ENCODE results near the gene CCDC150.

The CCDC150 gene

DNA sequence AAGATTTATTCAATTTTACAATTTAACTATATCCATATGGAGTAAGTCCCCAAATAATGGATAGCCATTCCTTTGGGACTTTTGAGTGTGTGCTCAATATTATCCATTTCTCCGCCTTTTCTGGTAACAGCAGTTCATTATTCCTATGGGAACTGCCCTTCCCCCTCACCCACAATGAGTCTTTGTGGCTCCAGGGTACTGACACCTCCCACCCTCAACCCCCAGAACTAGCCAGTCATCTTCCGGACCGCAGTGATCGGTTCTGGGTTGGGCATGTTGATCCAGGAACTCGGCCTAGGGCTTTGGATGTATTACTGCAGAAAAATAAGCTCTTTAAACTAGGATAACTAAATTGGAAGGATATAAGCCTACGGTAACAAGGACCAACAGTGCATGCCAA lies 45.4 kb upstream of the CCDC150 start:
- TF ChIP-seq, protein P1, sequence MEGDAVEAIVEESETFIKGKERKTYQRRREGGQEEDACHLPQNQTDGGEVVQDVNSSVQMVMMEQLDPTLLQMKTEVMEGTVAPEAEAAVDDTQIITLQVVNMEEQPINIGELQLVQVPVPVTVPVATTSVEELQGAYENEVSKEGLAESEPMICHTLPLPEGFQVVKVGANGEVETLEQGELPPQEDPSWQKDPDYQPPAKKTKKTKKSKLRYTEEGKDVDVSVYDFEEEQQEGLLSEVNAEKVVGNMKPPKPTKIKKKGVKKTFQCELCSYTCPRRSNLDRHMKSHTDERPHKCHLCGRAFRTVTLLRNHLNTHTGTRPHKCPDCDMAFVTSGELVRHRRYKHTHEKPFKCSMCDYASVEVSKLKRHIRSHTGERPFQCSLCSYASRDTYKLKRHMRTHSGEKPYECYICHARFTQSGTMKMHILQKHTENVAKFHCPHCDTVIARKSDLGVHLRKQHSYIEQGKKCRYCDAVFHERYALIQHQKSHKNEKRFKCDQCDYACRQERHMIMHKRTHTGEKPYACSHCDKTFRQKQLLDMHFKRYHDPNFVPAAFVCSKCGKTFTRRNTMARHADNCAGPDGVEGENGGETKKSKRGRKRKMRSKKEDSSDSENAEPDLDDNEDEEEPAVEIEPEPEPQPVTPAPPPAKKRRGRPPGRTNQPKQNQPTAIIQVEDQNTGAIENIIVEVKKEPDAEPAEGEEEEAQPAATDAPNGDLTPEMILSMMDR (conservative IDR thresholded peaks at IDR 0.05; ENCODE audit: low read depth, low read length), result no peak
- no peak for DNase-seq (ENCODE audit: low read depth)
- no peak overlapping the region for H3K4me3 ChIP-seq (ENCODE audit: low read depth, low read length)

DNA sequence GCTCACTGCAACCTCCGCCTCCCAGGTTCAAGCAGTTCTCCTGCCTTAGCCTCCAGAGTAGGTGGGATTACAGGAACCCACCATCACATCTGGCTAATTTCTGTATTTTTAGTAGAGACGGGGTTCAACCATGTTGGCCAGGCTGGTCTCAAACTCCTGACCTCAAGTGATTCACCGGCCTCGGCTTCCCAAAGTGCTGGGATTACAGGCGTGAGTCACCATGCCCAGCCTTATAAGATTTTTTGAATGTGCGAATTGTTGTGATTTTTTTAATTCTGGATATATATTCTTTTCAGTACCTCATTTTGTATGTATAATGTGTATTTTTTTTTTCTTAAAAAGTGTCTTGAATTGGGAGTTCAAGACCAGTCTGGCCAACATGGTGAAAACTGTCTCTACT lies 42.0 kb upstream of the CCDC150 start:
- DNase-seq (ENCODE audit: low read depth), result no peak
- TF ChIP-seq, protein P1 (conservative IDR thresholded peaks at IDR 0.05; ENCODE audit: low read depth, low read length), result no peak

DNA sequence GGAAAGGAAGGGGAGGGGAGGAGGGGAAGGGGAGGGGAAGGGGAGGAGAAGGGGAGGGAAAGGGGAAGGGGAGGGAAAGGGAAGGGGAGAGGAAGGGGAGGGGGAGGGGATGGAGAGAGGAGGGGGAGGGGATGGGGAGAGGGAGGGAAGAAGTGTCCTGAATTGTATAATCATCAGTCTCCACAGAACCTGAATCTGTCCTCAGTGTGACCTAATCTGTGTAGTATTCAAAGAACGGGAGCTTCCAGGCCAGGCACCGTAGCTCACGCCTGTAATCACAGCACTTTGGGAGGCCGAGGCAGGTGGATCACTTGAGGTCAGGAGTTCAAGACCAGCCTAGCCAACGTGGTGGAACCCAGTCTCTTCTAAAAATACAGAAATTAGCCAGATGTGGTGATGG lies 41.1 kb upstream of the CCDC150 start:
- DNase-seq (ENCODE audit: low read depth), result no peak
- TF ChIP-seq, protein P1 (conservative IDR thresholded peaks at IDR 0.05; ENCODE audit: low read depth, low read length), result no peak
- no peak overlapping the region for H3K4me3 ChIP-seq (ENCODE audit: low read depth, low read length)

More for the DNA sequence above, 42.0 kb upstream of the CCDC150 start:
- H3K4me3 ChIP-seq (ENCODE audit: low read depth, low read length), result no peak overlapping the region

DNA sequence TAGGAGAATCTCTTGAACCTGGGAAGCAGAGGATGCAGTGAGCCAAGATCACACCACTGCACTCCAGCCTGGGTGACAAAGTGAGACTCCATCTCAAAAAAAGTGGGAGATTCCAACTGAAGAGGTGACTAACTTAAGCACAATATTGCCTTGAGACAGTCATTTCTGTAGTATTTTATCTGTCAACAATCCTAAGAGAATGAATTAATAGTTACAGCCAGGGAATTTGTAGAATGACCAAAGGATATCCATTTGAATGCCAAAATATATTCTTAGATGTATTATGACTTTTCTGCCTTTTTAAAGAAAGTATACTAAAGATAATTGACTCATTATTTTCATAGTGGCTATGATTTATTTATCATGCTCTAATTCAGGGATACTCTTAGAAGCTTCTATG lies 40.7 kb upstream of the CCDC150 start:
- H3K4me3 ChIP-seq (ENCODE audit: low read depth, low read length), result no peak overlapping the region
- no peak for DNase-seq (ENCODE audit: low read depth)
- TF ChIP-seq, protein P1 (conservative IDR thresholded peaks at IDR 0.05; ENCODE audit: low read depth, low read length), result no peak

DNA sequence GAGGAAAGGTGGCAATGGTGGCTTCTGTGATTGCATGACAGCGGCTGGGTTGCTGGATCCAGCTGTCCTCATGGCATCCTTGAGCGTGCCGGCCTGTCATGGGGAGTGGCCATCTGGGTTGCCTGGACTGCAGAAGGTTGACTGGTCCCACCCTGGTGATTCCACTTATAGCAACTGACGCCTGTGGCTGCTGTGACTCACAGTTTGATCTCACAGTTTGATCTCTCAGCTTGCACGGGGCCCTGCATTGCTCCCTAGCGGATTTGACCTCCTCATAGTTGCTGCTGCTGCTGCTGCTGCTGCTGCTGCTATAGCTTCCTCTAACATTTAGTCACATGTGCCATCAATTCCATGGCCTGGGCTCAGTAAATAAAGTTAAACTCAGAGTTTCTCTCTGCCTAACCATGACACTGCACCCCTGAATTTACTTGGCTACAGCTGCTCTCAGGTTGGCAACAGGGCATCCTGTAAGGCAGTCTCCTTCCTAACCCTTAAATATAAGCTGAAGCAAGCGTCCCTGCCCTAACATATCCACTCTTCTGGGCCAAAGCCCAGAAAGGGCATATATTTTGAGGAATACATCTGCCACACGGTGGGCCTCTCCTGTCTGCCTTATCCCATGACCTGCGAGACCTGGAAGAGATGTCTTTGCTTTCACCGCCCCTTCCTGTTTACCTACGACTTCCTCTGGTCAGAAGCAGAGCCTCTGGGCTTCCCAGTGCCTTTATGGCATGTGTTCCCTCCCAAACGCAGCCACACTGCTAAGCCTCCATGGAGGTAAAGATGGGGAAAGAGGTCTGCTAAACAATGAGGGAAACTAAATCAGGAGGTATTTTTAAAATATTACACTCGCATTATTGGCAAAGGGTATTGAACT lies 37.8 kb upstream of the CCDC150 start:
- no peak overlapping the region for H3K4me3 ChIP-seq (ENCODE audit: low read depth, low read length)
- peak; percentile 94 for DNase-seq (ENCODE audit: low read depth)

DNA sequence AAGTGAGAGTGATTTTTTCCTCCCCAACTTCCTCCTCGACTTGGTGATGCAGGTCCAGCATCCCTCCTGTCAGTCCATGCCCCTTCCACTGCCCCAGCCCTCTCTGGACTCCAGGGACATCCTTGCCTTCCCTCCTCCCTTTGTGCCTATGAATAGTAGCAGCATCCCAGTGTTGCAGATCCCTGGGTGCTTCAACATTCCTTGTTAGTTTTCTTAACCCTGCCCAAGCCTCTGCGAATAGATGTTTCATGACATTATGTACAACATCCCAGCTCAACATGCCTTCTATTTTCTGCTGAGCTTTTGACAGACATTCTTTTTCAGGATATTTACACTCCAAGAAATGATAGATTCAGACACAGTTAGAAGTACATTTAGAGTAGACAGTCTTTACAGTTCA lies 35.3 kb upstream of the CCDC150 start:
- no peak for DNase-seq (ENCODE audit: low read depth)
- TF ChIP-seq, protein P1 (conservative IDR thresholded peaks at IDR 0.05; ENCODE audit: low read depth, low read length), result no peak
- H3K4me3 ChIP-seq (ENCODE audit: low read depth, low read length), result no peak overlapping the region

More for the DNA sequence above, 37.8 kb upstream of the CCDC150 start:
- TF ChIP-seq, protein P1 (conservative IDR thresholded peaks at IDR 0.05; ENCODE audit: low read depth, low read length), result peak; percentile 30

DNA sequence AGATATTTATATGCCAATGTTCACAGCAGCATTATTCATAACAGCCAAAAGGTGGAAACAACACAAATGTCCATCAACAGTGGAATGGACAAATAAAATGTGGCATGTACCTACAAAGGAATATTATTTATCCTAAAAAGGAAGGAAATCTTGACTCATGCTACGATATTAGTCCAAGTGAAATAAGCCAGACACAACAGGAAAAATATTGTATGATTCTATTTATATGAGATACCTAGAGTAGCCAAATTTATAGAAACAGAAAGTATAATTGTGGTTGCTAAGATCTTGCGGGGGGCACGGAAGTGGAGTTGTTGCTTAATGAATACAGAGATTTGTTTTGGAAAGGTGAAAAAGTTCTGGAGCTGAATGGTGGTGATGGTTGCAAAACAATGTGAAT lies 33.0 kb upstream of the CCDC150 start:
- DNase-seq (ENCODE audit: low read depth), result no peak
- H3K4me3 ChIP-seq (ENCODE audit: low read depth, low read length), result no peak overlapping the region
- TF ChIP-seq, protein P1 (conservative IDR thresholded peaks at IDR 0.05; ENCODE audit: low read depth, low read length), result no peak
